Mucosa of rectum (tissue), 2 donors: ENCODE results near the gene GPRIN2.
"Not testable (repeated sequence)": the region's sequence is repeated elsewhere in the genome, so short reads cannot be mapped to it uniquely, and the experiment has no call there.

ENCODE experiments used
- H3K27ac ChIP-seq, 2 donors: one replicate each; pipeline ENCODE4 v1.7.0; 2013; ENCODE audit warnings: inconsistent platforms in 2 of 2, low read depth in 2 of 2, low read length in 2 of 2
- H3K27me3 ChIP-seq, 2 donors: one replicate each; pipeline ENCODE4 v1.7.0; 2013; ENCODE audit warnings: low read length in 2 of 2; ENCODE audit not compliant: control insufficient read depth in 2 of 2, insufficient read depth in 2 of 2
- H3K36me3 ChIP-seq, 2 donors: one replicate each; pipeline ENCODE4 v1.7.0; 2013; ENCODE audit warnings: low read length in 2 of 2; ENCODE audit not compliant: control insufficient read depth in 2 of 2, insufficient read depth in 2 of 2
- H3K4me1 ChIP-seq, 2 donors: one replicate each; pipeline ENCODE4 v1.7.0; 2013; ENCODE audit warnings: low read length in 2 of 2, mild to moderate bottlenecking in 1 of 2; ENCODE audit not compliant: control insufficient read depth in 2 of 2, insufficient read depth in 2 of 2
- H3K4me3 ChIP-seq, 2 donors: one replicate each; pipeline ENCODE4 v1.7.0; 2013; ENCODE audit warnings: low read length in 2 of 2
- H3K9ac ChIP-seq, 2 donors: one replicate each; pipeline ENCODE4 v1.7.0; 2013; ENCODE audit warnings: low read length in 2 of 2, low read depth in 1 of 2, mild to moderate bottlenecking in 1 of 2
- H3K9me3 ChIP-seq, 2 donors: one replicate each; pipeline ENCODE4 v1.7.0; 2013; ENCODE audit warnings: low read length in 2 of 2; ENCODE audit not compliant: control insufficient read depth in 2 of 2
- donor health status: healthy.
- donor health status: Normal muscosa, but diverticular disease.

Gene GPRIN2

GRCh38 chr10:46518028-46518725, 38.3 kb downstream of the GPRIN2 start:
- Histone ChIP-seq H3K9me3 (no peaks in the 10 kb centered on the region), H3K36me3 (no peaks in the 10 kb centered on the region), H3K4me1 (peaks cover 1 to 2% of the 10 kb centered on the region in 2 donors), H3K27ac (no peak overlapping the region), H3K4me3 (no peak overlapping the region), H3K9ac (no peak overlapping the region), H3K27me3 (no peaks in the 10 kb centered on the region)

- Histone ChIP-seq H3K9me3 (no peaks in the 10 kb centered on the region), H3K4me1 (no peaks in the 10 kb centered on the region), H3K27me3 (no peaks in the 10 kb centered on the region), H3K27ac (no peak overlapping the region), H3K9ac (no peak overlapping the region), H3K36me3 (no peaks in the 10 kb centered on the region), H3K4me3 (no peak overlapping the region)
Observed at GRCh38 chr10:46517541-46517940, 38.9 kb downstream of the GPRIN2 start.

GRCh38 chr10:46516660-46517416, 39.6 kb downstream of the GPRIN2 start:
- Histone ChIP-seq H3K9ac (no peak overlapping the region), H3K27ac (no peak overlapping the region), H3K4me1 (no peaks in the 10 kb centered on the region), H3K36me3 (no peaks in the 10 kb centered on the region), H3K27me3 (no peaks in the 10 kb centered on the region), H3K9me3 (no peaks in the 10 kb centered on the region), H3K4me3 (no peak overlapping the region)

GRCh38 chr10:46515793-46516192, 40.7 kb downstream of the GPRIN2 start:
- Histone ChIP-seq H3K9me3 (no peaks in the 10 kb centered on the region), H3K9ac (no peak overlapping the region), H3K4me3 (no peak overlapping the region), H3K36me3 (no peaks in the 10 kb centered on the region), H3K27me3 (no peaks in the 10 kb centered on the region), H3K27ac (no peak overlapping the region), H3K4me1 (no peaks in the 10 kb centered on the region)

- H3K9ac ChIP-seq, result no peak overlapping the region
- H3K27ac ChIP-seq, result no peak overlapping the region
- no peaks in the 10 kb centered on the region for H3K4me1 ChIP-seq
- no peak overlapping the region for H3K4me3 ChIP-seq
- H3K27me3 ChIP-seq, result no peaks in the 10 kb centered on the region
- no peaks in the 10 kb centered on the region for H3K9me3 ChIP-seq
- H3K36me3 ChIP-seq, result no peaks in the 10 kb centered on the region
Observed at GRCh38 chr10:46515366-46515765, 41.1 kb downstream of the GPRIN2 start.

GRCh38 chr10:46514899-46515298, 41.6 kb downstream of the GPRIN2 start:
- no peak overlapping the region for H3K4me3 ChIP-seq
- no peaks in the 10 kb centered on the region for H3K36me3 ChIP-seq
- no peak overlapping the region for H3K9ac ChIP-seq
- H3K4me1 ChIP-seq, result no peaks in the 10 kb centered on the region
- no peaks in the 10 kb centered on the region for H3K27me3 ChIP-seq
- H3K9me3 ChIP-seq, result no peaks in the 10 kb centered on the region
- H3K27ac ChIP-seq, result no peak overlapping the region

GRCh38 chr10:46514431-46514861, 42.0 kb downstream of the GPRIN2 start:
- Histone ChIP-seq H3K4me1 (no peaks in the 10 kb centered on the region), H3K4me3 (no peak overlapping the region), H3K27ac (no peak overlapping the region), H3K27me3 (no peaks in the 10 kb centered on the region), H3K9ac (no peak overlapping the region), H3K36me3 (no peaks in the 10 kb centered on the region), H3K9me3 (no peaks in the 10 kb centered on the region)

GRCh38 chr10:46513333-46513732, 43.1 kb downstream of the GPRIN2 start:
- not testable (repeated sequence) for H3K36me3 ChIP-seq, H3K4me3 ChIP-seq, H3K27ac ChIP-seq, H3K27me3 ChIP-seq, H3K4me1 ChIP-seq, H3K9me3 ChIP-seq, H3K9ac ChIP-seq

GRCh38 chr10:46512725-46513124, 43.7 kb downstream of the GPRIN2 start:
- H3K36me3 ChIP-seq, H3K4me3 ChIP-seq, H3K9ac ChIP-seq, H3K9me3 ChIP-seq, H3K4me1 ChIP-seq, H3K27ac ChIP-seq, H3K27me3 ChIP-seq: not testable (repeated sequence)

GRCh38 chr10:46512002-46512401, 44.5 kb downstream of the GPRIN2 start:
- H3K36me3 ChIP-seq, H3K9ac ChIP-seq, H3K9me3 ChIP-seq, H3K27me3 ChIP-seq, H3K4me3 ChIP-seq, H3K27ac ChIP-seq, H3K4me1 ChIP-seq: not testable (repeated sequence)
